SIG-M5 treated with dmso at 0.1 percent for 504 hours (cell line): Measurements from ENCODE around the gene ICA1.

Experiments used
- DNase-seq: peaks from one replicate; lab custom pipeline; 2025; ENCODE audit not compliant: unreplicated experiment; lab: John Stamatoyannopoulos, UW

Gene ICA1

GRCh38 chr7:8135417-8135816 is 126.5 kb downstream of the ICA1 start:
- DNase-seq: no peak

GRCh38 chr7:8134089-8134733 is 127.8 kb downstream of the ICA1 start:
- no peak for DNase-seq

GRCh38 chr7:8133188-8133848 is 128.6 kb downstream of the ICA1 start:
- no peak for DNase-seq

- no peak for DNase-seq
Observed at GRCh38 chr7:8131694-8132605, 130.0 kb downstream of the ICA1 start.

- DNase-seq: no peak
Observed at GRCh38 chr7:8130663-8131062, 131.3 kb downstream of the ICA1 start.

- DNase-seq: no peak
Observed at GRCh38 chr7:8129318-8129659, 132.7 kb downstream of the ICA1 start.

- DNase-seq: no peak
Observed at GRCh38 chr7:8128449-8129317, 133.3 kb downstream of the ICA1 start.

GRCh38 chr7:8126601-8127167 is 135.3 kb downstream of the ICA1 start:
- no peak for DNase-seq

- peak; percentile 53 for DNase-seq
Observed at GRCh38 chr7:8125680-8126444, 136.1 kb downstream of the ICA1 start.

GRCh38 chr7:8121243-8121642 is 140.7 kb downstream of the ICA1 start:
- no peak for DNase-seq

GRCh38 chr7:8120390-8121058 is 141.4 kb downstream of the ICA1 start:
- no peak for DNase-seq

- DNase-seq: no peak
Observed at GRCh38 chr7:8119262-8119661, 142.7 kb downstream of the ICA1 start.

GRCh38 chr7:8117195-8117594 is 144.8 kb downstream of the ICA1 start:
- DNase-seq: no peak

- no peak for DNase-seq
Observed at GRCh38 chr7:8115547-8116402, 146.2 kb downstream of the ICA1 start.

GRCh38 chr7:8114175-8114574 is 147.8 kb downstream of the ICA1 start:
- no peak for DNase-seq

- DNase-seq: no peak
Observed at GRCh38 chr7:8113184-8113583, 148.8 kb downstream of the ICA1 start.

- DNase-seq: no peak
Observed at GRCh38 chr7:8112685-8113084, 149.3 kb downstream of the ICA1 start.

GRCh38 chr7:8111282-8111960 is 150.5 kb downstream of the ICA1 start:
- DNase-seq: no peak
